Thoracic aorta (tissue), 2 donors: Measurements from ENCODE around the gene CNTN4. TPM values are rescaled to one million over a fixed set of nuclear protein-coding genes. Genes with fewer than 3 reads are reported as not detected.

ENCODE experiments used
- ATAC-seq: fragments of 150-250 bp; one replicate; pipeline ENCODE4 v1.8.0; 2017; ENCODE audit warnings: low read depth; ENCODE audit not compliant: insufficient number of reproducible peaks, low FRiP score
- DNase-seq: peaks from one replicate; pipeline ENCODE4 v3.0.0-alpha.2; 2020; ENCODE audit warnings: low spot score
- H3K27ac ChIP-seq, 2 donors: fragments of 200-600 bp; sonication (generic); 1 replicate in 1 of 2; 2 replicates in 1 of 2; pipeline ENCODE4 v1.5.1; 2016; ENCODE audit warnings: mild to moderate bottlenecking in 2 of 2, moderate library complexity in 2 of 2
- H3K27me3 ChIP-seq: fragments of 200-600 bp; sonication (generic); replicated peaks from 2 replicates; pipeline ENCODE4 v1.6.0; 2016; ENCODE audit warnings: mild to moderate bottlenecking; ENCODE audit not compliant: insufficient read depth
- H3K36me3 ChIP-seq: fragments of 200-600 bp; sonication (generic); one replicate; pipeline ENCODE4 v1.5.1; 2016
- H3K4me1 ChIP-seq, 2 donors: fragments of 200-600 bp; sonication (generic); 1 replicate in 1 of 2; 2 replicates in 1 of 2; pipeline versions ENCODE4 v1.5.1 to v1.6.0; 2016; ENCODE audit warnings: low read depth in 2 of 2, mild to moderate bottlenecking in 1 of 2; ENCODE audit not compliant: control insufficient read depth in 1 of 2
- H3K4me3 ChIP-seq: fragments of 200-600 bp; sonication (generic); 2 replicates; pipeline ENCODE4 v1.5.1; 2016; ENCODE audit warnings: mild to moderate bottlenecking
- H3K9me3 ChIP-seq: fragments of 200-600 bp; sonication (generic); 2 replicates; pipeline ENCODE4 v1.5.1; 2016
- total RNA-seq, 2 donors: library from RNA; depleted of rRNA; stranded (reverse); fragments of >200 nt; gene quantifications; one replicate each; pipeline versions ENCODE4 v1.1.0 to v1.2.3, GENCODE V29; 2016
- TF ChIP-seq, protein P1 (sequence below): fragments of 200-600 bp; sonication (generic); IDR thresholded peaks from one replicate; pipeline ENCODE4 v1.5.1; 2019; ENCODE audit warnings: antibody characterized with exemption

Gene CNTN4
- total RNA-seq, 2 donors from 2014 or later, result 103 to 116 TPM

DNA sequence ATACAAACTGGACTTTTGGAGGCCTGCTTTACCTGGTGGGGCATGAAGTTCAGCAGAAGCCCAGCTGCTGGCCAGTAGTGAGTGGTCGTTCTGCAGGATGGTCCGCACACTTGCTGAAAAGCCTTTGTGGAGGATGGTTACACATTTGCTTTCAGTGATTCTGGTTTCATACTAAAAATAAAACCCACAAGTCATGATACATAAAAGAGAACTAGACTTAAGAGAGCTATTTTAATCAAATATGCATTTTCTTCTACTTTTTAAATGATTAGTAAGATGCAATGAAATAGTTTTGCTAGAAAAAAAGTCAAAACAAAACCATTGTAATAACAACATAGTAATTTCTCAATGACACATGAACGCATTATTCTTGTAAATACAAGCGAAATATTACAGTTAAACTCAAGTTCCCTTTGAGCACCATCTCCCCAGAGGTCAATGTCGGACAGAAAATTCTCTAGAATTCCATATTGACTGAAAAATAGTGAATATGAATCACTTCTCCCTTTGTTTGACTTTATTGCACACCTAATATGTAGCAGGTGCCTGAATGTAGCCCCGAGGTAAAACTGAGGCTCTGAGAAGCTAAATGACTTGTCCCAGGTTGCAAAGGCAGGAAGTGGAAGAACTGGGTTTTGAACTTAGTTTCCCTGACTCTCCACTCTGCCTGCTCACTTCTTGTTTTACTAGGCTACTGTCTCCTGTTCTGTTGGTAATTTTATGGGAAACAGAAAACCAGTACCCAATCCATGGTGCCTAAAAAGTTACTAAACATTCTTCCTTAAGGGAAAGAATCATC, 1003.2 kb downstream of the CNTN4 start:
- TF ChIP-seq, protein P1, sequence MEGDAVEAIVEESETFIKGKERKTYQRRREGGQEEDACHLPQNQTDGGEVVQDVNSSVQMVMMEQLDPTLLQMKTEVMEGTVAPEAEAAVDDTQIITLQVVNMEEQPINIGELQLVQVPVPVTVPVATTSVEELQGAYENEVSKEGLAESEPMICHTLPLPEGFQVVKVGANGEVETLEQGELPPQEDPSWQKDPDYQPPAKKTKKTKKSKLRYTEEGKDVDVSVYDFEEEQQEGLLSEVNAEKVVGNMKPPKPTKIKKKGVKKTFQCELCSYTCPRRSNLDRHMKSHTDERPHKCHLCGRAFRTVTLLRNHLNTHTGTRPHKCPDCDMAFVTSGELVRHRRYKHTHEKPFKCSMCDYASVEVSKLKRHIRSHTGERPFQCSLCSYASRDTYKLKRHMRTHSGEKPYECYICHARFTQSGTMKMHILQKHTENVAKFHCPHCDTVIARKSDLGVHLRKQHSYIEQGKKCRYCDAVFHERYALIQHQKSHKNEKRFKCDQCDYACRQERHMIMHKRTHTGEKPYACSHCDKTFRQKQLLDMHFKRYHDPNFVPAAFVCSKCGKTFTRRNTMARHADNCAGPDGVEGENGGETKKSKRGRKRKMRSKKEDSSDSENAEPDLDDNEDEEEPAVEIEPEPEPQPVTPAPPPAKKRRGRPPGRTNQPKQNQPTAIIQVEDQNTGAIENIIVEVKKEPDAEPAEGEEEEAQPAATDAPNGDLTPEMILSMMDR, result no peak
- no peak overlapping the region for H3K27ac ChIP-seq
- no peak for DNase-seq

DNA sequence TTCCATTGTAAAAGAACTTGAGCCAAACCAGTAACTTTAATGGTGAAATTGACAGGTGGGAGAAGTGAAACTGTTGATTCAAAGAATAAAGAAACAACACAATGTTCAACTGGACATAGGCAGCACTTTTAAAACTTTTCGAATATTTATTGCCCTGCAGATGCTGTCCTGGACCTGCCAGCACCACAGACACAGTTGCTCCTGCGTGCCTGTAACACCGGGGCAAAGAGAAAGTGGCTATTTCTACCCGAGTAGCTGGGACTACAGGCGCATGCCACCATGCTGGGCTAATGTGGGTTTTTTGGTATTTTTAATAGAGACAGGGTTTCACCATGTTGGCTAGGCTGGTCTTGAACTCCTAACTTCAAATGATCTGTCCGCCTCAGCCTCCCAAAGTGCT, 1004.1 kb downstream of the CNTN4 start:
- H3K36me3 ChIP-seq, result no peaks in the 10 kb centered on the region
- no peaks in the 10 kb centered on the region for H3K4me1 ChIP-seq
- H3K27ac ChIP-seq, result no peak overlapping the region
- ATAC-seq, result no peak
- H3K4me3 ChIP-seq, result no peak overlapping the region
- TF ChIP-seq, protein P1, result no peak
- DNase-seq, result no peak
- no peaks in the 10 kb centered on the region for H3K9me3 ChIP-seq
- peaks cover 4% of the 10 kb centered on the region for H3K27me3 ChIP-seq

More for the DNA sequence above, 1003.2 kb downstream of the CNTN4 start:
- Histone ChIP-seq H3K9me3 (no peaks in the 10 kb centered on the region), H3K4me1 (no peaks in the 10 kb centered on the region), H3K27me3 (peaks cover 4% of the 10 kb centered on the region), H3K4me3 (no peak overlapping the region), H3K36me3 (no peaks in the 10 kb centered on the region)
- ATAC-seq, result no peak

DNA sequence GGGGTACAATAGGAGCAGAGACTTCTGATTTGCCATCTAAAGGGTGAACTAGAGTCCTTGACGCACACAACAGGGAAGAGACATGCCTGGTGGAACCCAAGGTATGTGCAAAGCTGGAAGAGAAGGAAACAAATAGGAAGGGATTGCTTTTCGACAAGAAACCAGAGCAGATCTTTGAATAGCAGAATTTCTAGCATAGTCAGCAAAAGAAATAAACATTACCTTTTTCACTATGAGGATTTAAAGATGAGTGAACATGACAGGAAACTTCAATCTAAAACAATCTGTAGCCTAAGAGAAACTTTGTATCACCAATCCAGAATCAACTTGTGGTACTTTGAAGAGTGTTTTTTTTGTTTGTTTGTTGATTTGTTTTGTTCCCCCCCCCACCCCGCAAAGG, 1006.6 kb downstream of the CNTN4 start:
- ATAC-seq (no peak), DNase-seq (no peak)
- TF ChIP-seq, protein P1, result no peak
- Histone ChIP-seq H3K4me1 (no peaks in the 10 kb centered on the region), H3K4me3 (no peak overlapping the region), H3K9me3 (no peaks in the 10 kb centered on the region), H3K36me3 (no peaks in the 10 kb centered on the region), H3K27ac (no peak overlapping the region), H3K27me3 (peaks cover 4% of the 10 kb centered on the region)

DNA sequence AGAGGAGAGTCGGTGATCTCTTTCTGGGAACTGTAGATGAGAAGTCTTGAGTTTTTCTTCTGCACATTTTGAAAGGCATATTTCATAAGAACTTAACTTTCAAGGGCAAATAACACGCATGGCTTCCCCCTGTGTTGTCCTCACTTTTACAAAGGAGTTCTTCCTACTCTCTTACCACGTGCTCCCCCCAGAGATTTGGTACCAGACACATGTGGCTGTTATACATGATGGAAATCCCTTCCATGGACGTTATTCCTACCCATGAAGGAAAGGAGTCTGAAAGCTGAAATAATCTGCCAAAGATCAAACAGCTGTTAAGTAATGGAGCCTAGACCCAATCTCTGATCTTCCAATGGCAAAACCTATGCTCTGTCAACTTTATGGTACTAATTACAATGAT, 1007.1 kb downstream of the CNTN4 start:
- Histone ChIP-seq H3K4me1 (no peaks in the 10 kb centered on the region), H3K27ac (no peak overlapping the region), H3K4me3 (no peak overlapping the region), H3K27me3 (peaks cover 4% of the 10 kb centered on the region), H3K36me3 (no peaks in the 10 kb centered on the region), H3K9me3 (no peaks in the 10 kb centered on the region)
- TF ChIP-seq, protein P1, result no peak
- ATAC-seq, result no peak
- no peak for DNase-seq

DNA sequence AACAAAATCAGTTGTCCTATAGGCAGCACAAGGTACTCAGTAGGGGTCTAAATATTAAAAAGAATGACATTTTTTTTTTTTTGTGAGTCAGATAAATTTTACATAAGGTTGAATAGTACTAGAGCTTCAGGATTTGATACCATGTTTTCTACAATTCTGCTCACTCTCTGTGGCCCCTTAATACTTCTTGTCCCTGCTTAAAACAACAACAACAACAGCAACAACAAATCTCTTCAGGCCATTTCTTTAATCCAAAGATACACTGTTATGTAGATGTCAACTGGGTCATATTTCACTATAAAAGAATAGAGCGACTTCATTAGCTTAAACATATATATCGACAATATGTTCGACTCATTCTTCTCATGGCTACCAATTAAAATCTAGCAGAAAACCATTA, 1008.5 kb downstream of the CNTN4 start:
- Histone ChIP-seq H3K27ac (no peak overlapping the region), H3K36me3 (no peaks in the 10 kb centered on the region), H3K27me3 (peaks cover 4% of the 10 kb centered on the region), H3K4me1 (no peaks in the 10 kb centered on the region), H3K4me3 (no peak overlapping the region), H3K9me3 (no peaks in the 10 kb centered on the region)
- no peak for ATAC-seq
- TF ChIP-seq, protein P1, result no peak
- no peak for DNase-seq
